Posterior vena cava (tissue), 2 donors: ENCODE measurements around the gene RASA2. TPM values are rescaled to one million over a fixed set of nuclear protein-coding genes. Genes with fewer than 3 reads are reported as not detected.
"Not testable (repeated sequence)": the region's sequence is repeated elsewhere in the genome, so short reads cannot be mapped to it uniquely, and the experiment has no call there.

Experiments
- DNase-seq: peaks from one replicate; pipeline ENCODE4 v3.0.0-alpha.2; 2020; ENCODE audit warnings: low spot score
- intact Hi-C, 2 donors: fragments of 100-400 bp; cut with DNase I; formaldehyde crosslinking; loops; one replicate each; pipeline versions ENCODE4 v1.14.1 to v1.14.2; 2022 to 2023
- total RNA-seq, 2 donors: library from RNA; stranded (reverse); fragmentation: NEBNext Ultra II Directional; extraction: Animal tissue kit (Norgen Biotek cat#: 25700); gene quantifications; one replicate each; pipeline ENCODE4 v1.2.1, GENCODE V29; 2021
- donor health status: DM: yes; HTN: yes; CAD: no.
- donor health status: DM: yes; HTN: yes; CAD: no.

RASA2 gene
- total RNA-seq, 2 donors from 2014 or later: 17.1 to 21.4 TPM

DNA sequence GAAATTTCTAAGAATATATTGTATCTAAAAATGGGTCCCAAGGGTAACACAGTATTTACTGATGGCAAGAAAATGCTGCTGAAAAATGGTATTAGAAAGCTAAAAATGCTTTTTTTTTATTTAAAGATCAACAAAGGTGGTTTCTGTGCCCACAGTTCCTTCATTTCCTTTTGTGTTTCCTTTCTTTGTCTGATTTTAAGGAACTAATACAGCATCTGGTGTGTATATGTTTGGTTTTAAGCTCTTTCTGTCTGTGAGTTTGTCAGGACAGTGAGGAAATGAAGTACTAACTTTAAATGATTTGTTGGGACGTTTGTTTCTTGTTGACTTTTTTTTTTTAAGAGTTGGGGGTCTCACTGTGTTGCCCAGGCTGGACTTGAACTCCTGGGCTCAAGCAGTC is 38.2 kb downstream of the RASA2 start:
- DNase-seq: no peak
- intact Hi-C loops: loop anchor here in 1 of 2 donors (1.0 kb wide), 1 partner anchor 22 kb away; no protein-coding TSS in a partner anchor

DNA sequence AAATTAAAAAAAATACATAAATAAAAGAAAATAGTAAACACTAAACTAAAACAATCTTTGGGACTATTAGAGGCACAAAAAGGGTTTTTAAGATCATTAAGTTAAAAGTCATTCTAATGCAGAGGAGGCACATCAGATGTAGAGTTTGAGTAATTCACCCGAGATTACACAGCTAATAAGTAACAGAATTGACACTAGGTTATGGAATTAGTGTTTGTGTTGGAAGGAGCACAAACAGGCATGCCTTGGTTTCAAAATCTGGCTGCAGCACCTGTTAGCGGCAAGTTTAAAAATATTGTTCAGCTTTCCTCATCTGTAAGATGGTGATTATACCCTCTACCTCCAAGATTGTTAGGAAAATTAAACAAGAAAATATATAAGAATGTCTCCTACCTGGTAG is 39.0 kb downstream of the RASA2 start:
- intact Hi-C loops: no loop called here
- DNase-seq: no peak

DNA sequence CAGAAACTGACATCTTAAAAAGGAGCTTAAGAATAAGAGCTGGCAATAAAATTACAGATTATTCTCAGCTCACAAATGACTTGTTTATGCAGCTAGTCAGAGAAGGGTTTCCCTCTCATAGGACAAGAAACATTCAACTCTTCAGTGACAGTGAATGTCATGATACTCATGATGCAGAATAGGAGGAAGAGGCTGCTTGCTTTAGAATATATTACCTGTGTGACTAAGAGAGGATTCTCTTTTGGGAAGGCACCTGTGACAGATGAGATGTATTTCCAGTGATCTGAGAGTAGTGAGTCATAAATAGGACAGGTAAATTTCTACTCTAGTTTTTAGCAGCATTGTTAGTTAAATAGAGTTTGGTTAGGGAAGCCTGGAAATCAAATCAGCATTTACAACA is 39.9 kb downstream of the RASA2 start:
- intact Hi-C loops: no loop called here
- DNase-seq: no peak

DNA sequence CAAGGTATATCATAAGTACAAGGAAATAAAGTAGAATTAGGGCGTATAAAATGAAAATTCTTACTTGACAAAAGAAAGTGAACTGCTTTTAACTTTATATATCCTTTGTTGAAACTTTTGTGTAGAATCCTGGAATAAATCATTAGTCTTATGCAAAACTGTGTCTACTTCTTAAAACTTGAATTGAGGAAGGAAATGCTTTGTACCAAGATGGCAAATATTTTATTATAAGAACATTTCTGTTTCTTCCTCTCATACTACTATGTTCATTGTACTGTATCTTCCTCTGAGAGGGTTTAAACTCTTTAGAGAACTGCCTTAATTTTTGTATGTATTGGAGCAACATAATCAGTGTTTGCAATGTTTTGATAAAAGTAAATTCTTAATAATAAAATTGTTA is 42.0 kb downstream of the RASA2 start:
- no peak for DNase-seq
- intact Hi-C loops: no loop called here

GRCh38 chr3:141529256-141529655 is 42.4 kb downstream of the RASA2 start:
- intact Hi-C loops: no loop called here
- DNase-seq: no peak

- intact Hi-C loops: no loop called here
- no peak for DNase-seq
Measured at GRCh38 chr3:141529717-141530414, 43.0 kb downstream of the RASA2 start.

- DNase-seq: no peak
- intact Hi-C loops: no loop called here
Measured at GRCh38 chr3:141530415-141530768, 43.6 kb downstream of the RASA2 start.

DNA sequence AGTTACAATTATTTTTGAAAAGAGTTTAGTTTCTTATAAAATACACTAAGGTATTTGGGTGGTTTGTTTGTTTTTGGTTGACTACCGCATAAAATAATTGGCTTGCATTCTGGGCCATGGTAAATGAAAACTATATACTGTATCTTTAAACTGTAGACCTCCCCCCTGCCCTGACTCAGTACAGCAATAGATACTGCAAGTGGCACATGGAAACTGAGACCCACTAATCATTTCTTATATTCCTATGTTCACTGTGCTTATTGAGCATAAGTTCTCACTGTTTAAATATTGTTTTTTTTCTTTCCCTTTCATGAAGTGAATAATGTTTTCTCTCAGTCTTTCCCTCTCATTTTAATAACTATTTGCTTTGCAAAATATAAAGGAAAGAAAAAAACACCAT is 45.8 kb downstream of the RASA2 start:
- intact Hi-C loops: no loop called here
- DNase-seq: no peak

- intact Hi-C loops, DNase-seq: not testable (repeated sequence)
Measured at GRCh38 chr3:141536017-141536416, 49.2 kb downstream of the RASA2 start.

- intact Hi-C loops: no loop called here
- DNase-seq: no peak
Measured at GRCh38 chr3:141537856-141538255, 51.0 kb downstream of the RASA2 start.

DNA sequence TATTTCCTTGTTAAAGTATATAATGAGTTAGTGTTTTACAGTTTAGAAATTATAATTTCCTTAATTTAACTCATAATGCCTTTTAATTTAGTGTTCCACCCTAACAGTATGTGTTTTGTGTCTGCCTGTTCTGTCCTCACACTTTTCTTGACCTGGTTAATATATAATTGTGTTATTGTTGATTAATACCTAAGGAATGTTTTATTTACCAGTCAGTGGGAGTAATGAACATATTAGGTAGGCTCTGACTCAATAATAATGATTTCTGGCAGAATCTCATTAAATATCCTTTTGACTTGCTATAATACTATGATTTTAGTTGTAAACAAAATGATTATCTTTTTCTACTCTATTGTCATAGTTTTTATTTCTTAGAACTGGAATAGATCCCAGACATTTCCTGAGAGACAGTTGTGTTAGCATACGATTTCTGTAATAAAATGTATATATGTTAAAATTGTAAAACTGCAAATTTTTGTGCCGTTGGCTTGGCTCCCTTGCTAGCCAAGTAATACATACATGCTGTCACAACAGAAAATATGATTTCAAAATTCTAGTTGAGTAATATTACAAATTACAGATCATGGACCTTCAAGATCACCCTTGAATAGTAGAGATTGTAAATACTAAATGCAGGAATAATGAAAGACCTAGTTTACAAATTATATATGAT is 51.9 kb downstream of the RASA2 start:
- DNase-seq: no peak
- intact Hi-C loops: no loop called here

GRCh38 chr3:141539431-141540187 is 52.8 kb downstream of the RASA2 start:
- no peak for DNase-seq
- intact Hi-C loops: loop anchor here in 1 of 2 donors (10.0 kb wide), 1 partner anchor 55 kb away; the partner anchor contains the start of gene RASA2

GRCh38 chr3:141540531-141540930 is 53.7 kb downstream of the RASA2 start:
- DNase-seq: no peak
- intact Hi-C loops: loop anchor here in 1 of 2 donors (10.0 kb wide), 1 partner anchor 56 kb away; the partner anchor contains the start of gene RASA2

DNA sequence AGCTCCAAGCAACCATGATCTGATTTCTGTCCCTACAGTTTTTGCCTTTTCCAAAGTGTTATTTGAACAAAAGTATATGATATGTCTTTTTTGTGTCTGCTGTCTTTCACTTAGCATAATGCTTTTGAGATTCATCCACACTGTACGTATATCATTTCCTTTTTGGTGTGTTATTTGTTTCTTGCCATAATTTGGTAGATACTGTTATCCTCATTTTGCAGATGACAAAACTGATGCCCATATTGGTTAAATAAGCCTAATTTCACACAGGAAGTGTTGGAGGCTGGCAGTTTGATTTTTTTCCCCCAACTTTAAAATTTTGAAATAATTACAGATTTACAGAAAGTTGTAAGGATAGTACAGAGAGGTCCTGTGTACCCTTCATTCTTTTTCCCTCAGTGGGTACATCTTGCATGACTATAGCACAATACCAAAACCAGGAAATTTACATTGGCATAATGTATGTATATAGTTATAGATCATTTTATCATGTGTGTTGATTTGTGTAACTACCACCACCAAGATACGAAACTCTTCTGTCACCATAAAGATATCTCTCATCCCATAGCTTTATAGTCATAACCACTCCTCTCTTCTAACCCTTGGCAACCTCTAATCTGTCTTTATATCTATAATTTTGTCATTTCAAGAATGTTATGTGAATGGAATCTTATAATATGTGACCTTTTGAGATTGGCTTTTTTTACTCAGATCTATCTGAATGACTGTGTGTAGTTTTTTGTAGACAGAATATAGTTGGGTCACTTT is 55.6 kb downstream of the RASA2 start:
- intact Hi-C loops: loop anchor here in 1 of 2 donors (10.0 kb wide), 1 partner anchor 58 kb away; the partner anchor contains the start of gene RASA2
- no peak for DNase-seq

DNA sequence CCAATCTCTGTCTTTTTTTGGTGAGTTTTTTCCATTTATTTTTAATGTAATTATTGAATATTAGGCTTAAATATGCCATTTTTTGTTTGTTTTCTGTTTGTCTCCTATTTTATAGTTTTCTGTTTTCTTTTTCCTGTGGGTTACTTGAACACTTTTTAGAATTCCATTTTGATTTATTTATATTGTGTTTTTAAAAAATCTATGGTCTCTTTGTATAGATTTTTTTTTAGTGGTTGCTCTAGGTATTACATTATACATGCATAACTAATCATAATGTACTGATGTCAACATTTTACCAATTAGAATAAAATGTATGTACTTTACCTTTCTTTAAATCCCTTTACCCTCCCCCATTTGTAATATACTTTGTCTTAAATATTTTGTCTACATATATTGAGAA is 56.2 kb downstream of the RASA2 start:
- no peak for DNase-seq
- intact Hi-C loops: loop anchor here in 1 of 2 donors (10.0 kb wide), 1 partner anchor 58 kb away; the partner anchor contains the start of gene RASA2

DNA sequence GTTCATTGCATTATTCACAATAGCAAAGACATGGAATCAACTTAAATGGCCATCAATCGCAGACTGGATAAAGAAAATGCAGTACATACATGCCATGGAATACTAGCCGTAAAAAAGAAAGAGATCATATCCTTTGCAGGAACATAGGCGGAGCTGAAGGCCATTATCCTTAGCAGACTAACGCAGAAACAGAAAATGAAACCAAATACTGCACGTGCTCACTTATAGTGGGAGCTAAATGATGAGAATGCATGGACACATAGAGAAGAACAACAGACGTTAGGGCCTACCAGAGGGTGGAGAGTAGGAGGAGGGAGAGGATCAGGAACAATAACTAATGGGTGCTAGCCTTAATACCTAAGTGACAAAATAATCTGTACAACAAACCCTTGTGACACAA is 57.9 kb downstream of the RASA2 start:
- DNase-seq: no peak
- intact Hi-C loops: loop anchor here in 1 of 2 donors (10.0 kb wide), 1 partner anchor 60 kb away; the partner anchor contains the start of gene RASA2

DNA sequence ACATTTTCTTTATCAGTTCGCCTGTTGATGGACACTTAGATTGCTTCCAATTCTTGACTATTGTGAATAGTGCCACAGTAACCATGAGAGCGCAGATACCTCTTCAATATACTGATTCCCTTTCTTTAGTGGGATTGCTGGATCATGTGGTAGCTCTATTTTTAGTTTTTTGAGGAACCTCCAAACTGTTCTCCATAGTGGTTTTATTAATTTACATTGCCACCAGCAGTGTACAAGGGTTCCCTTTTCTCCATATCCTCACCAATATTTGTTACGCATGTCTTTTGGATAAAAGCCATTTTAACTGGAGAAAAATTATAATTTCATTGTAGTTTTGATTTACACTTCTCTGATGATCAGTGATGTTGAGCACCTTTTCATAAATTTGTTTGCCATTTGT is 59.3 kb downstream of the RASA2 start:
- intact Hi-C loops: loop anchor here in 1 of 2 donors (10.0 kb wide), 1 partner anchor 61 kb away; the partner anchor contains the start of gene RASA2
- DNase-seq: no peak

DNA sequence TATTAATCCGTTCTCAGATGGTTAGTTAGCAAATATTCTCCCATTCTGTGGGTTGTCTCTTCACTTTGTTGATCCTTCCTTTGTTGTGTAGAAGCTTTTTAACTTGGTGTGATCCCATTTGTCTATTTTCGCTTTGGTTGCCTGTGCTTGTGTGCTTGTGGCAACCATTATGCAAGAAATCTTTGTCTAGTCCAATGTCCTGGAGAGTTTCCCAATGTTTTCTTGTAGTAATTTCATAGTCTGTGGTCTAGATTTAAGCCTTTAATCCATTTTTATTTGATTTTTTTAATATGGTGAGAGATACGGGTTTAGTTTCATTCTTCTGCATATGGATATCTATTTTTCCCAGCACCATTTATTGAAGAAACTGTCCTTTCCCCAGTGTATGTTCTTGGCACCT is 59.8 kb downstream of the RASA2 start:
- intact Hi-C loops: loop anchor here in 1 of 2 donors (10.0 kb wide), 1 partner anchor 62 kb away; the partner anchor contains the start of gene RASA2
- DNase-seq: no peak

GRCh38 chr3:141547791-141548190 is 61.0 kb downstream of the RASA2 start:
- DNase-seq: no peak

More at GRCh38 chr3:141547791-141548190, 61.0 kb downstream of the RASA2 start:
- intact Hi-C loops: loop anchor here (1.0 to 10.0 kb wide), 2 partner anchors 23 to 63 kb away; partner anchors contain the start of gene RASA2 (in 1 of the 2)
